ENCODE data around the gene MORC1. TPM values are rescaled to one million over a fixed set of nuclear protein-coding genes. Genes with fewer than 3 reads are reported as not detected.

The MORC1 gene
- polyA plus RNA-seq, 1 donor from 2014 or later = not detected

DNA sequence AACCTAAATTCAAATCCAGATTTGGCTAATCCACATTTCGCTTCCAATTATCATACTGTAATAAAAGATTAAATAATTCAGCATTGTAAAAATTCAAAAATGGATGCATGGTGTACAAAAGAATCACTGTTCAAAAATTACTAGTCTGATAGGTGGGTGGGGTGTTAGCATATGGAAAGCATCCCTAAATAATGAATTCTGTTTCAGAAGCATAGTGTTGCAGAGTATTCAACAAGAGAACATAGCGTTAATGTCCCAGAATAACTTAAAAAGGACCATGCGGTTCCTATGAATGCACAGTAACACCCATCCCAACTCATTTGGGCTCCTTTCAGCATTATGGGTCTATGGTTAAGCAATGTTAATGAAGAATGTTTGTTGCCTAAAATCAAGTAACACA, 51.1 kb downstream of the MORC1 start:
- Histone ChIP-seq H3K9me3 (ENCODE audit: low read length) (no peaks in the 10 kb centered on the region), H4K20me1 (ENCODE audit: insufficient read depth) (no peaks in the 10 kb centered on the region), H3K9ac (ENCODE audit: low read length) (no peak overlapping the region), H3K27ac (ENCODE audit: low read length) (no peak overlapping the region), H3K79me2 (replicated peaks; ENCODE audit: insufficient read depth, low read length) (no peaks in the 10 kb centered on the region), H3K36me3 (ENCODE audit: insufficient read depth, low read length) (no peaks in the 10 kb centered on the region), H3K4me3 (ENCODE audit: low read length) (no peak overlapping the region), H3K9me2 (ENCODE audit: insufficient read depth, low read length) (no peaks in the 10 kb centered on the region), H3K27me3 (ENCODE audit: insufficient read depth, low read depth, low read length) (no peaks in the 10 kb centered on the region), H3F3A (ENCODE audit: insufficient read depth, low read length, poor library complexity, severe bottlenecking) (no peaks in the 10 kb centered on the region), H2AFZ (ENCODE audit: low read depth, low read length) (no peak overlapping the region), H3K4me2 (ENCODE audit: low read length) (no peak overlapping the region)
- TF ChIP-seq EZH2 (IDR thresholded peaks at IDR 0.05; ENCODE audit: borderline replicate concordance, insufficient read depth, low read length, poor library complexity, severe bottlenecking) = no peak
- no peak for TF ChIP-seq SMC3 (conservative IDR thresholded peaks at IDR 0.05; ENCODE audit: poor library complexity)
- TF ChIP-seq POLR2AphosphoS5 (IDR thresholded peaks at IDR 0.05) = no peak
- no peak for TF ChIP-seq MXI1 (conservative IDR thresholded peaks at IDR 0.05; ENCODE audit: poor library complexity, severe bottlenecking)
- TF ChIP-seq, protein P1, sequence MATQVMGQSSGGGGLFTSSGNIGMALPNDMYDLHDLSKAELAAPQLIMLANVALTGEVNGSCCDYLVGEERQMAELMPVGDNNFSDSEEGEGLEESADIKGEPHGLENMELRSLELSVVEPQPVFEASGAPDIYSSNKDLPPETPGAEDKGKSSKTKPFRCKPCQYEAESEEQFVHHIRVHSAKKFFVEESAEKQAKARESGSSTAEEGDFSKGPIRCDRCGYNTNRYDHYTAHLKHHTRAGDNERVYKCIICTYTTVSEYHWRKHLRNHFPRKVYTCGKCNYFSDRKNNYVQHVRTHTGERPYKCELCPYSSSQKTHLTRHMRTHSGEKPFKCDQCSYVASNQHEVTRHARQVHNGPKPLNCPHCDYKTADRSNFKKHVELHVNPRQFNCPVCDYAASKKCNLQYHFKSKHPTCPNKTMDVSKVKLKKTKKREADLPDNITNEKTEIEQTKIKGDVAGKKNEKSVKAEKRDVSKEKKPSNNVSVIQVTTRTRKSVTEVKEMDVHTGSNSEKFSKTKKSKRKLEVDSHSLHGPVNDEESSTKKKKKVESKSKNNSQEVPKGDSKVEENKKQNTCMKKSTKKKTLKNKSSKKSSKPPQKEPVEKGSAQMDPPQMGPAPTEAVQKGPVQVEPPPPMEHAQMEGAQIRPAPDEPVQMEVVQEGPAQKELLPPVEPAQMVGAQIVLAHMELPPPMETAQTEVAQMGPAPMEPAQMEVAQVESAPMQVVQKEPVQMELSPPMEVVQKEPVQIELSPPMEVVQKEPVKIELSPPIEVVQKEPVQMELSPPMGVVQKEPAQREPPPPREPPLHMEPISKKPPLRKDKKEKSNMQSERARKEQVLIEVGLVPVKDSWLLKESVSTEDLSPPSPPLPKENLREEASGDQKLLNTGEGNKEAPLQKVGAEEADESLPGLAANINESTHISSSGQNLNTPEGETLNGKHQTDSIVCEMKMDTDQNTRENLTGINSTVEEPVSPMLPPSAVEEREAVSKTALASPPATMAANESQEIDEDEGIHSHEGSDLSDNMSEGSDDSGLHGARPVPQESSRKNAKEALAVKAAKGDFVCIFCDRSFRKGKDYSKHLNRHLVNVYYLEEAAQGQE (IDR thresholded peaks at IDR 0.05; ENCODE audit: borderline replicate concordance) = no peak
- no peak for TF ChIP-seq TAF1 (IDR thresholded peaks at IDR 0.05; ENCODE audit: low read depth)
- TF ChIP-seq, protein P2, sequence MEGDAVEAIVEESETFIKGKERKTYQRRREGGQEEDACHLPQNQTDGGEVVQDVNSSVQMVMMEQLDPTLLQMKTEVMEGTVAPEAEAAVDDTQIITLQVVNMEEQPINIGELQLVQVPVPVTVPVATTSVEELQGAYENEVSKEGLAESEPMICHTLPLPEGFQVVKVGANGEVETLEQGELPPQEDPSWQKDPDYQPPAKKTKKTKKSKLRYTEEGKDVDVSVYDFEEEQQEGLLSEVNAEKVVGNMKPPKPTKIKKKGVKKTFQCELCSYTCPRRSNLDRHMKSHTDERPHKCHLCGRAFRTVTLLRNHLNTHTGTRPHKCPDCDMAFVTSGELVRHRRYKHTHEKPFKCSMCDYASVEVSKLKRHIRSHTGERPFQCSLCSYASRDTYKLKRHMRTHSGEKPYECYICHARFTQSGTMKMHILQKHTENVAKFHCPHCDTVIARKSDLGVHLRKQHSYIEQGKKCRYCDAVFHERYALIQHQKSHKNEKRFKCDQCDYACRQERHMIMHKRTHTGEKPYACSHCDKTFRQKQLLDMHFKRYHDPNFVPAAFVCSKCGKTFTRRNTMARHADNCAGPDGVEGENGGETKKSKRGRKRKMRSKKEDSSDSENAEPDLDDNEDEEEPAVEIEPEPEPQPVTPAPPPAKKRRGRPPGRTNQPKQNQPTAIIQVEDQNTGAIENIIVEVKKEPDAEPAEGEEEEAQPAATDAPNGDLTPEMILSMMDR (IDR thresholded peaks at IDR 0.05; ENCODE audit: poor library complexity, severe bottlenecking) = no peak
- no peak for TF ChIP-seq RAD21 (conservative IDR thresholded peaks at IDR 0.05)
- TF ChIP-seq EP300 (conservative IDR thresholded peaks at IDR 0.05; ENCODE audit: poor library complexity, severe bottlenecking) = no peak

DNA sequence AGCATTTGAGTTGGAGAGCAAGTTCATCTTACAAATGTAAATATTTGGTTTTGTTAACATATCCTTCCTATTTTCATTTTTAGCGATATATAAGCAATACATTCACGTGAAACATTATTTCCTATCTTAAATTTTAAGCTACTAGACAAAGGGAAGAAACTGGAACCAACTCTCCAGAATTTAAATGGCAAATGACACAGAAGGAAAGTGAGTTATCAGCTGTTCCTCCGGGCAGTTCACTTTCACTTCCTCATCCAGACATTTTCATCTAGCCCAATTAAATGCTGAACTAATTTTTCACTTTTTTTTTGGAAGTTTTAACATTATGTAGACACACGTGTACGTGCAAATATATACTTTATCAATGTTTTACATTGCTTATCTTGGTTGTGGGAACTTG, 58.7 kb downstream of the MORC1 start:
- Histone ChIP-seq H3K9ac (ENCODE audit: low read length) (no peak overlapping the region), H2AFZ (ENCODE audit: low read depth, low read length) (no peak overlapping the region), H3K79me2 (replicated peaks; ENCODE audit: insufficient read depth, low read length) (no peaks in the 10 kb centered on the region), H3K4me2 (ENCODE audit: low read length) (no peak overlapping the region), H3K4me3 (ENCODE audit: low read length) (no peak overlapping the region), H4K20me1 (ENCODE audit: insufficient read depth) (no peaks in the 10 kb centered on the region), H3K36me3 (ENCODE audit: insufficient read depth, low read length) (no peaks in the 10 kb centered on the region), H3K27ac (ENCODE audit: low read length) (no peak overlapping the region), H3K9me3 (ENCODE audit: low read length) (no peaks in the 10 kb centered on the region), H3F3A (ENCODE audit: insufficient read depth, low read length, poor library complexity, severe bottlenecking) (no peaks in the 10 kb centered on the region), H3K27me3 (ENCODE audit: insufficient read depth, low read depth, low read length) (no peaks in the 10 kb centered on the region), H3K9me2 (ENCODE audit: insufficient read depth, low read length) (no peaks in the 10 kb centered on the region)
- TF ChIP-seq RAD21 (conservative IDR thresholded peaks at IDR 0.05) = no peak
- TF ChIP-seq, protein P2 (IDR thresholded peaks at IDR 0.05; ENCODE audit: poor library complexity, severe bottlenecking) = no peak
- no peak for TF ChIP-seq SMC3 (conservative IDR thresholded peaks at IDR 0.05; ENCODE audit: poor library complexity)
